Breast epithelium (tissue), 4 donors: ENCODE results near the gene CLTCL1. TPM values are rescaled to one million over a fixed set of nuclear protein-coding genes. Genes with fewer than 3 reads are reported as not detected.

Source experiments
- DNase-seq, 2 donors: peaks; one replicate each; pipeline ENCODE4 v3.0.0-alpha.2; 2019; ENCODE audit warnings: low spot score in 2 of 2
- H3K27ac ChIP-seq, 2 donors: fragments of 200-600 bp; sonication (generic) in 1 of 2; one replicate each; pipeline ENCODE4 v1.5.1; 2016 to 2019; ENCODE audit warnings: mild to moderate bottlenecking in 1 of 2
- H3K27me3 ChIP-seq, 2 donors: fragments of 200-600 bp; sonication (generic) in 1 of 2; one replicate each; pipeline versions ENCODE4 v1.5.1 to v1.6.0; 2017 to 2019; ENCODE audit warnings: control low read depth in 1 of 2, mild to moderate bottlenecking in 1 of 2
- H3K36me3 ChIP-seq: fragments of 200-600 bp; one replicate; pipeline ENCODE4 v1.5.1; 2019
- H3K4me1 ChIP-seq, 2 donors: fragments of 200-600 bp; sonication (generic); one replicate each; pipeline ENCODE4 v1.5.1; 2016 to 2019; ENCODE audit warnings: control low read depth in 1 of 2
- H3K4me3 ChIP-seq, 3 donors: fragments of 200-600 bp; sonication (generic); 1 replicate in 2 of 3; 2 replicates in 1 of 3; pipeline ENCODE4 v1.5.1; 2016 to 2019; ENCODE audit warnings: mild to moderate bottlenecking in 3 of 3, moderate library complexity in 2 of 3
- H3K9me3 ChIP-seq, 2 donors: fragments of 200-600 bp; sonication (generic) in 1 of 2; one replicate each; pipeline ENCODE4 v1.5.1; 2016 to 2019; ENCODE audit warnings: control low read depth in 1 of 2
- CTCF ChIP-seq, 3 donors: fragments of 450-650 bp; IDR thresholded peaks; one replicate each; pipeline ENCODE4 v1.5.1; 2016 to 2017; ENCODE audit warnings: antibody characterized with exemption in 3 of 3, mild to moderate bottlenecking in 3 of 3, moderate library complexity in 3 of 3
- POLR2A ChIP-seq: fragments of 450-650 bp; IDR thresholded peaks from one replicate; pipeline ENCODE4 v1.6.1; 2016; ENCODE audit warnings: antibody characterized with exemption, mild to moderate bottlenecking, moderate library complexity
- POLR2AphosphoS5 ChIP-seq, 3 donors: sonication (generic); formaldehyde crosslinking; IDR thresholded peaks; one replicate each; pipeline ENCODE4 v1.6.1; 2017; ENCODE audit warnings: antibody characterized with exemption in 3 of 3
- intact Hi-C: fragments of 100-400 bp; cut with DNase I; formaldehyde crosslinking; loops from one replicate; pipeline ENCODE4 v1.15.1; 2023; ENCODE audit warnings: low total_unique reads
- total RNA-seq, 3 donors: library from RNA; depleted of rRNA; stranded (reverse); fragments of >200 nt; gene quantifications; one replicate each; pipeline ENCODE4 v1.1.0, GENCODE V29; 2016

CLTCL1 gene
- total RNA-seq, 3 donors from 2014 or later: 2.8 to 27.0 (median 8.2) TPM

- H3K27me3 ChIP-seq: no peaks in the 10 kb centered on the region
- no peak overlapping the region for H3K27ac ChIP-seq
- no peak overlapping the region for H3K4me3 ChIP-seq
- TF ChIP-seq CTCF (IDR thresholded peaks at IDR 0.05) (no peak), POLR2A (no peak), POLR2AphosphoS5 (IDR thresholded peaks at IDR 0.05) (no peak)
- intact Hi-C loops: no loop called here
- DNase-seq: no peak
- H3K36me3 ChIP-seq: no peaks in the 10 kb centered on the region
- no peaks in the 10 kb centered on the region for H3K9me3 ChIP-seq
- peaks cover 0 to 3% of the 10 kb centered on the region in 2 donors for H3K4me1 ChIP-seq
Measured at GRCh38 chr22:19142394-19142793, 149.1 kb downstream of the CLTCL1 start.

GRCh38 chr22:19139974-19140373 lies 151.5 kb downstream of the CLTCL1 start:
- H3K27ac ChIP-seq: no peak overlapping the region
- peaks cover 0 to 3% of the 10 kb centered on the region in 2 donors for H3K4me1 ChIP-seq
- H3K9me3 ChIP-seq: no peaks in the 10 kb centered on the region
- peaks cover under 1% of the 10 kb centered on the region for H3K36me3 ChIP-seq
- no peaks in the 10 kb centered on the region for H3K27me3 ChIP-seq
- DNase-seq: no peak
- intact Hi-C loops: no loop called here
- no peak overlapping the region for H3K4me3 ChIP-seq
- TF ChIP-seq POLR2A (no peak), CTCF (IDR thresholded peaks at IDR 0.05) (no peak), POLR2AphosphoS5 (IDR thresholded peaks at IDR 0.05) (no peak)

GRCh38 chr22:19139001-19139356 lies 152.5 kb downstream of the CLTCL1 start:
- TF ChIP-seq CTCF (IDR thresholded peaks at IDR 0.05): no peak
- TF ChIP-seq POLR2AphosphoS5 (IDR thresholded peaks at IDR 0.05): no peak
- no peak for TF ChIP-seq POLR2A
- H3K9me3 ChIP-seq: no peaks in the 10 kb centered on the region
- no peak for DNase-seq
- no peak overlapping the region for H3K27ac ChIP-seq
- no peaks in the 10 kb centered on the region for H3K27me3 ChIP-seq
- H3K36me3 ChIP-seq: peaks cover 8% of the 10 kb centered on the region
- no peak overlapping the region for H3K4me3 ChIP-seq
- intact Hi-C loops: no loop called here
- H3K4me1 ChIP-seq: peaks cover 0 to 3% of the 10 kb centered on the region in 2 donors

- Histone ChIP-seq H3K36me3 (peaks cover 13% of the 10 kb centered on the region), H3K27ac (no peak overlapping the region), H3K4me3 (no peak overlapping the region), H3K4me1 (no peaks in the 10 kb centered on the region), H3K9me3 (no peaks in the 10 kb centered on the region), H3K27me3 (no peaks in the 10 kb centered on the region)
- no peak for DNase-seq
- TF ChIP-seq POLR2AphosphoS5 (IDR thresholded peaks at IDR 0.05) (no peak), POLR2A (no peak), CTCF (IDR thresholded peaks at IDR 0.05) (no peak)
- intact Hi-C loops: no loop called here
Measured at GRCh38 chr22:19138217-19139000, 153.1 kb downstream of the CLTCL1 start.

- no peaks in the 10 kb centered on the region for H3K27me3 ChIP-seq
- intact Hi-C loops: no loop called here
- H3K36me3 ChIP-seq: peaks cover 13% of the 10 kb centered on the region
- no peak for TF ChIP-seq POLR2AphosphoS5 (IDR thresholded peaks at IDR 0.05)
- no peak for TF ChIP-seq CTCF (IDR thresholded peaks at IDR 0.05)
- TF ChIP-seq POLR2A: no peak
- H3K27ac ChIP-seq: no peak overlapping the region
- no peaks in the 10 kb centered on the region for H3K9me3 ChIP-seq
- no peaks in the 10 kb centered on the region for H3K4me1 ChIP-seq
- H3K4me3 ChIP-seq: no peak overlapping the region
- DNase-seq: no peak
Measured at GRCh38 chr22:19137384-19138216, 153.9 kb downstream of the CLTCL1 start.
